Left lung (tissue), 10 donors: ENCODE measurements around the gene GPR107. TPM values are rescaled to one million over a fixed set of nuclear protein-coding genes. Genes with fewer than 3 reads are reported as not detected.

Experiments used
- ATAC-seq: fragments of 200-7000 bp; cut with Tn5 transposase; one replicate; pipeline ENCODE4 v1.9.1; 2020; ENCODE audit warnings: moderate library complexity
- DNase-seq, 4 donors: peaks; one replicate each; pipeline ENCODE4 v3.0.0-alpha.2; 2013 to 2020
- H3K27ac ChIP-seq, 2 donors: fragments of 200-600 bp; sonication (generic) in 1 of 2; one replicate each; pipeline versions ENCODE4 v1.5.0 to v1.8.0; 2020 to 2021
- H3K27me3 ChIP-seq, 2 donors: fragments of 200-600 bp; sonication (generic) in 1 of 2; one replicate each; pipeline versions ENCODE4 v1.5.0 to v1.8.0; 2020 to 2021
- H3K36me3 ChIP-seq, 2 donors: fragments of 200-600 bp; sonication (generic) in 1 of 2; one replicate each; pipeline versions ENCODE4 v1.5.0 to v1.8.0; 2020 to 2021
- H3K4me1 ChIP-seq, 2 donors: fragments of 200-600 bp; one replicate each; pipeline ENCODE4 v1.8.0; 2021
- H3K4me3 ChIP-seq, 2 donors: fragments of 200-600 bp; sonication (generic) in 1 of 2; one replicate each; pipeline versions ENCODE4 v1.5.0 to v1.8.0; 2020 to 2021; ENCODE audit warnings: mild to moderate bottlenecking in 1 of 2
- H3K9me3 ChIP-seq, 2 donors: fragments of 200-600 bp; sonication (generic) in 1 of 2; one replicate each; pipeline versions ENCODE4 v1.5.0 to v1.8.0; 2020 to 2021
- intact Hi-C, 2 donors: fragments of 100-400 bp; cut with DNase I; formaldehyde crosslinking; loops; one replicate each; pipeline versions ENCODE4 v1.11.2 to v1.14.2; 2022
- polyA plus RNA-seq, 6 donors: library from polyadenylated mRNA; unstranded; fragments of 120-200 nt; gene quantifications; one replicate each; pipeline ENCODE4 v1.2.1, GENCODE V29; 2013; ENCODE audit not compliant: insufficient read length in 6 of 6
- total RNA-seq, 2 donors: library from RNA; stranded (reverse); fragmentation: NEBNext Ultra II Directional; extraction: Animal tissue kit (Norgen Biotek cat#: 25700); gene quantifications; one replicate each; pipeline ENCODE4 v1.2.1, GENCODE V29; 2021
- TF ChIP-seq, protein P1 (sequence below), 2 donors: fragments of 200-600 bp; sonication (generic) in 1 of 2; IDR thresholded peaks; one replicate each; pipeline versions ENCODE4 v1.5.0 to v1.8.0; 2021; ENCODE audit warnings: antibody characterized with exemption in 2 of 2
- donor health status: DM: no; HTN: yes; CAD: no.
- donor health status: DM: no; HTN: no; CAD: no.

GPR107 gene
- total and polyA plus RNA-seq, 8 donors = 43.0 to 52.4 (median 47.6) TPM

DNA sequence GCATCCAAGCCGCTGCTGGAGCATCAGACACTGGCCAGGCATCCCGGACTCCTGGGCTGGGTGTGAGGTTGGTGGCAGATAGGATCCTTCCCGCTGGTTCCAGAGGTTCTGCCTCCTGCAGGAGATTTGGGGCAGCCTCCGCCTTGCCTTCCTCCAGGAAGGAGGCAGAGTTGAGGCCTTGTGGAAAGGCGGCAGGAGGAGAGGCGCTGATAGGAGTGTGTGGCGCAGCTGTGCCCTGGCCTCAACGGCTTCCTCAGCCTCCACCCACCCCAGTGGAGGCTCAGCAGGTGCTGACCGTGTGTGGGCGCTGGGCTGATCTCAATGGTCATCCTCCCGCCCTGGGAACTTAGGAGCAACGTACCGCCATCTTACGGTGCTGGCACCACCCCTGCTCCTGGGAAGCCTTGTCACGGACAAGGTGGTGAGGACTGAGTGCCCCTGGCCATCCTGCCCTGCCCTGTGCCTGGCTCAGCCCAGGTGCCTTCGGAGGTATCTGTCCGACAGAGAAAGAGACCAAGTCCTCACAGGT is 128.7 kb downstream of the GPR107 start:
- no peaks in the 10 kb centered on the region for H3K9me3 ChIP-seq
- intact Hi-C loops = no loop called here
- no peak for ATAC-seq
- no peak overlapping the region for H3K27ac ChIP-seq
- TF ChIP-seq, protein P1, sequence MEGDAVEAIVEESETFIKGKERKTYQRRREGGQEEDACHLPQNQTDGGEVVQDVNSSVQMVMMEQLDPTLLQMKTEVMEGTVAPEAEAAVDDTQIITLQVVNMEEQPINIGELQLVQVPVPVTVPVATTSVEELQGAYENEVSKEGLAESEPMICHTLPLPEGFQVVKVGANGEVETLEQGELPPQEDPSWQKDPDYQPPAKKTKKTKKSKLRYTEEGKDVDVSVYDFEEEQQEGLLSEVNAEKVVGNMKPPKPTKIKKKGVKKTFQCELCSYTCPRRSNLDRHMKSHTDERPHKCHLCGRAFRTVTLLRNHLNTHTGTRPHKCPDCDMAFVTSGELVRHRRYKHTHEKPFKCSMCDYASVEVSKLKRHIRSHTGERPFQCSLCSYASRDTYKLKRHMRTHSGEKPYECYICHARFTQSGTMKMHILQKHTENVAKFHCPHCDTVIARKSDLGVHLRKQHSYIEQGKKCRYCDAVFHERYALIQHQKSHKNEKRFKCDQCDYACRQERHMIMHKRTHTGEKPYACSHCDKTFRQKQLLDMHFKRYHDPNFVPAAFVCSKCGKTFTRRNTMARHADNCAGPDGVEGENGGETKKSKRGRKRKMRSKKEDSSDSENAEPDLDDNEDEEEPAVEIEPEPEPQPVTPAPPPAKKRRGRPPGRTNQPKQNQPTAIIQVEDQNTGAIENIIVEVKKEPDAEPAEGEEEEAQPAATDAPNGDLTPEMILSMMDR (IDR thresholded peaks at IDR 0.05) = no peak
- DNase-seq = no peak
- no peak overlapping the region for H3K4me3 ChIP-seq
- no peaks in the 10 kb centered on the region for H3K4me1 ChIP-seq
- no peaks in the 10 kb centered on the region for H3K27me3 ChIP-seq
- H3K36me3 ChIP-seq = no peaks in the 10 kb centered on the region

DNA sequence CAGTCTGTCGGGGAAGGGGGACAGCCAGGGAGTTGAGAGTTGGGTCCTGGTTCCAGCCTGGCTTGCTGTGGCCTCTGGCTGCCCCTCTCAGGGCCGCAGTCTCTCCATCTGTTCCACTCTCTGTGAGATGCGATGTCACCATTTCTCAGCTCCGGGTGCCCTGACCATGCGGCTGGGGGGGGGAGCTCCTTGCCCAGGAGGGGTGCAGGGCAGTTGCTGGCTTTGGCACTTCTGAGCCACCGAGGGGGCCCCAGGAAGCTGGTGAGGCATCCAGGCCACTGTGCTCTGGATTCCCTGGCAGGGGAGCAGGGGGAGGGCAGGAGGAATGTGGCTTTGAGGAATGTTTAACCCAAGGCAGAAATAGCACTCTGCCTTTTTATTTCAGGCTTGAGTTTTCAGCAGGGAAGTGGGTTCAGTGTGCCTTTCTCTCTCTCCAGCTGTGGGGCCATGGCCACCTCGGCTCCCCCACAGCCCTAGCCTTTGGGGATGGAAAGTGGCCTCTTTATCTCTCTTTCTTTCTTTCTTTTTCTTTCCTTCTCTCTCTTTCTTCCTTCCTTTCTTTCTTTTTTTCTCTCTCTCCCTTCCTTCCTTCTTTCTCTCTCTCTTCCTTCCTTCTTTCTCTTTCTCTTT is 129.5 kb downstream of the GPR107 start:
- Histone ChIP-seq H3K4me3 (no peak overlapping the region), H3K9me3 (no peaks in the 10 kb centered on the region), H3K4me1 (no peaks in the 10 kb centered on the region), H3K36me3 (no peaks in the 10 kb centered on the region), H3K27ac (peak overlapping the region in 1 of 2 donors; percentile 1), H3K27me3 (no peaks in the 10 kb centered on the region)
- peak in 2 of 4 donors; percentile 57 to 67 for DNase-seq
- ATAC-seq = peak; percentile 17
- TF ChIP-seq, protein P1 (IDR thresholded peaks at IDR 0.05) = no peak
- intact Hi-C loops = no loop called here

DNA sequence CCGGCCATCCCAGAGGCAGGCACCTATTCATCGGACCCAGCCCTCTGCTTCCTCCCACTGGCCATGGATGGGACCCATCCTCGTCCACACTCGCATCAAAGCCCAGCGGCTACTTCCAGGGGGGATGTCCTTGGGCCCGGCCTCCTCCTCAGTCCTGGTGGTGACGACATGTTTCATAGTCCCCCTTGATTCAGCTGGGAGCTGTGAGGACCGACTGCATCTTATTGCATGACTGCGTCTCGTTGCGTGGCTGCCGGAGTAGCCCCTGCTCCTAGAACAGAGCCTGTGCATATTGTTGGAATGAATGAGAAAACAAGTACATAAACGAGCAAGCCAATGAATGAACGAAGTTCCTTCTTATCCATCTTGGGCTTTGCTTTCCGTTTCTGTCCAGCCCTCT is 131.3 kb downstream of the GPR107 start:
- Histone ChIP-seq H3K27ac (peak overlapping the region in 1 of 2 donors; percentile 33), H3K4me1 (no peaks in the 10 kb centered on the region), H3K27me3 (no peaks in the 10 kb centered on the region), H3K36me3 (no peaks in the 10 kb centered on the region), H3K9me3 (no peaks in the 10 kb centered on the region), H3K4me3 (no peak overlapping the region)
- DNase-seq (no peak), ATAC-seq (no peak)
- TF ChIP-seq, protein P1 (IDR thresholded peaks at IDR 0.05) = no peak
- intact Hi-C loops = no loop called here

DNA sequence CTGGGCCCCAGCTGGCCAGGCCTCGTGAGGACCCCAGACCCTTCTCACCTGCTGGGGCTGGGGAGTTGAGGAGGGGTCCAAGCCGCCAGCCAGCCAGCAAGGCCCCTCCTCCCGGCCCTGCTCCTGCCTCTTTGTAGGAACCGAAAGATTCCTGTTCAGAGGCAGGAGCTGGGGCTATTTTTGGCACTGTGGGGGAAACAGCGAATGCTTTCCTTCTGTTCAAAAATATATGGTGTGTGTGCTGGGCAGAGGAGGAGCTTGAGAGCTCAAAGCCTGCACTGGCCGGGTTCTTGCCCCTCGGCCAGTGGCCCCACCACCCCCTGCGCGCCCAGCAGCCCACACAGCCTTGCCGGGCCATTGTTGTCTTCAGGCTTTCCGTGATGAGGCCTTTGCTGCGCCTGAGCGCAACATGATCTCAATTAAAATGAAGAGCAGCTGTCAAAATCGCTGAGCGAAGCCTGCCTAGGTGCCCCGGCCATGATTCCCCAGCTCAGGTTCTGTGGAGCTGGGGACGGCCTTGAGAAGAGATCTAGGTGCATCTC is 131.9 kb downstream of the GPR107 start:
- DNase-seq (peak in 1 of 4 donors; percentile 64), ATAC-seq (no peak)
- TF ChIP-seq, protein P1 (IDR thresholded peaks at IDR 0.05) = no peak
- no peak overlapping the region for H3K4me3 ChIP-seq
- no peaks in the 10 kb centered on the region for H3K4me1 ChIP-seq
- no peaks in the 10 kb centered on the region for H3K27me3 ChIP-seq
- peak overlapping the region in 1 of 2 donors; percentile 33 for H3K27ac ChIP-seq
- H3K9me3 ChIP-seq = no peaks in the 10 kb centered on the region
- no peaks in the 10 kb centered on the region for H3K36me3 ChIP-seq
- intact Hi-C loops = no loop called here

DNA sequence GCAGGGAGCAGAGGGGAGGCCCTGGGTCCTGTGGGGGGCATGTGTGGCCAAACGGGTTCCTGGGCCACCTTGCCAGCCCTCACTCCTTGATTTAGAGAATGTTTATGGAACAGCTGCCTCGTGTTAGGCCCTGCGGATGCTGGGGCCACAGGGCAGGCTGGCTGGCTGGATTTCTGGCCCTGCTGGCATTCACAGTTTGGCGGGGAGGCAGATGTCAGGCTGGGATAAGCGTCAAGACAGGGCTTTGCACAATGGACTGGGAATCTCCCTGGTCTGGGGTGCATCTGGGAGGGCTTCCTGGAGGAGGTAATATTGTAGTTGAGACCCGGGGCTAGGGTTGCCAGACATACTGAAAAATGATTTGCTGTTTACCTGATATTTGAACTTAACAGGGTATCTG is 132.3 kb downstream of the GPR107 start:
- DNase-seq (peak in 1 of 4 donors; percentile 51), ATAC-seq (no peak)

More for the DNA sequence above, 132.3 kb downstream of the GPR107 start:
- Histone ChIP-seq H3K27me3 (no peaks in the 10 kb centered on the region), H3K27ac (peak overlapping the region in 1 of 2 donors; percentile 13), H3K36me3 (no peaks in the 10 kb centered on the region), H3K4me3 (no peak overlapping the region), H3K9me3 (no peaks in the 10 kb centered on the region), H3K4me1 (no peaks in the 10 kb centered on the region)
- TF ChIP-seq, protein P1 (IDR thresholded peaks at IDR 0.05) = no peak
- intact Hi-C loops = no loop called here
